Liver (tissue), 3 donors: Measurements from ENCODE around the gene PLEKHA5.

Source experiments
- EGR1 ChIP-seq, 2 donors: IDR thresholded peaks; 2 replicates each; pipeline ENCODE4 v1.6.1; 2016 to 2018; ENCODE audit warnings: antibody characterized with exemption in 2 of 2, low read depth in 2 of 2
- FOXA1 ChIP-seq: IDR thresholded peaks from 2 replicates; pipeline ENCODE4 v1.6.1; 2016; ENCODE audit warnings: antibody characterized with exemption
- HNF4G ChIP-seq: IDR thresholded peaks from 2 replicates; pipeline ENCODE4 v1.6.1; 2016; ENCODE audit warnings: antibody characterized with exemption
- MAX ChIP-seq: IDR thresholded peaks from 2 replicates; pipeline ENCODE4 v1.6.1; 2016; ENCODE audit warnings: antibody characterized with exemption
- RAD21 ChIP-seq, 2 donors: IDR thresholded peaks; 2 replicates each; pipeline ENCODE4 v1.6.1; 2016; ENCODE audit warnings: antibody characterized with exemption in 2 of 2, mild to moderate bottlenecking in 2 of 2
- REST ChIP-seq: IDR thresholded peaks from 2 replicates; pipeline ENCODE4 v1.6.1; 2016; ENCODE audit warnings: antibody characterized with exemption, mild to moderate bottlenecking
- TAF1 ChIP-seq: conservative IDR thresholded peaks from 2 replicates; pipeline ENCODE4 v1.6.1; 2016; ENCODE audit warnings: antibody characterized with exemption, mild to moderate bottlenecking
- YY1 ChIP-seq: IDR thresholded peaks from 2 replicates; pipeline ENCODE4 v1.6.1; 2016; ENCODE audit warnings: antibody characterized with exemption, mild to moderate bottlenecking
- TF ChIP-seq, protein P1 (sequence below): fragments of 150-350 bp; IDR thresholded peaks from 2 replicates; pipeline ENCODE4 v1.5.1; 2017; ENCODE audit warnings: improper control_type of control experiment, low read depth, low read length; ENCODE audit not compliant: missing input control
- TF ChIP-seq, protein P2 (sequence below): IDR thresholded peaks from 2 replicates; pipeline ENCODE4 v1.6.1; 2016; ENCODE audit warnings: antibody characterized with exemption
- donor health status: healthy.
- donor health status: healthy.

- TF ChIP-seq, protein P1, sequence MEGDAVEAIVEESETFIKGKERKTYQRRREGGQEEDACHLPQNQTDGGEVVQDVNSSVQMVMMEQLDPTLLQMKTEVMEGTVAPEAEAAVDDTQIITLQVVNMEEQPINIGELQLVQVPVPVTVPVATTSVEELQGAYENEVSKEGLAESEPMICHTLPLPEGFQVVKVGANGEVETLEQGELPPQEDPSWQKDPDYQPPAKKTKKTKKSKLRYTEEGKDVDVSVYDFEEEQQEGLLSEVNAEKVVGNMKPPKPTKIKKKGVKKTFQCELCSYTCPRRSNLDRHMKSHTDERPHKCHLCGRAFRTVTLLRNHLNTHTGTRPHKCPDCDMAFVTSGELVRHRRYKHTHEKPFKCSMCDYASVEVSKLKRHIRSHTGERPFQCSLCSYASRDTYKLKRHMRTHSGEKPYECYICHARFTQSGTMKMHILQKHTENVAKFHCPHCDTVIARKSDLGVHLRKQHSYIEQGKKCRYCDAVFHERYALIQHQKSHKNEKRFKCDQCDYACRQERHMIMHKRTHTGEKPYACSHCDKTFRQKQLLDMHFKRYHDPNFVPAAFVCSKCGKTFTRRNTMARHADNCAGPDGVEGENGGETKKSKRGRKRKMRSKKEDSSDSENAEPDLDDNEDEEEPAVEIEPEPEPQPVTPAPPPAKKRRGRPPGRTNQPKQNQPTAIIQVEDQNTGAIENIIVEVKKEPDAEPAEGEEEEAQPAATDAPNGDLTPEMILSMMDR, result no peak
- TF ChIP-seq YY1 (no peak), TAF1 (no peak), RAD21 (IDR thresholded peaks at IDR 0.05) (no peak), EGR1 (IDR thresholded peaks at IDR 0.05; ENCODE audit: low read depth in 2 of 2) (no peak), HNF4G (no peak), FOXA1 (no peak), REST (no peak), MAX (no peak)
- TF ChIP-seq, protein P2, sequence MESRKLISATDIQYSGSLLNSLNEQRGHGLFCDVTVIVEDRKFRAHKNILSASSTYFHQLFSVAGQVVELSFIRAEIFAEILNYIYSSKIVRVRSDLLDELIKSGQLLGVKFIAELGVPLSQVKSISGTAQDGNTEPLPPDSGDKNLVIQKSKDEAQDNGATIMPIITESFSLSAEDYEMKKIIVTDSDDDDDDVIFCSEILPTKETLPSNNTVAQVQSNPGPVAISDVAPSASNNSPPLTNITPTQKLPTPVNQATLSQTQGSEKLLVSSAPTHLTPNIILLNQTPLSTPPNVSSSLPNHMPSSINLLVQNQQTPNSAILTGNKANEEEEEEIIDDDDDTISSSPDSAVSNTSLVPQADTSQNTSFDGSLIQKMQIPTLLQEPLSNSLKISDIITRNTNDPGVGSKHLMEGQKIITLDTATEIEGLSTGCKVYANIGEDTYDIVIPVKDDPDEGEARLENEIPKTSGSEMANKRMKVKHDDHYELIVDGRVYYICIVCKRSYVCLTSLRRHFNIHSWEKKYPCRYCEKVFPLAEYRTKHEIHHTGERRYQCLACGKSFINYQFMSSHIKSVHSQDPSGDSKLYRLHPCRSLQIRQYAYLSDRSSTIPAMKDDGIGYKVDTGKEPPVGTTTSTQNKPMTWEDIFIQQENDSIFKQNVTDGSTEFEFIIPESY, result no peak
Observed at GRCh38 chr12:19190292-19191031, 60.9 kb downstream of the PLEKHA5 start.
